ENCODE results near the gene TRA2A.

GRCh38 chr7:23470330-23471105, 61.3 kb downstream of the TRA2A start, which contains the start of gene IGF2BP3:
- TF ChIP-seq POLR2A (IDR thresholded peaks at IDR 0.05) (no peak), CTCF (IDR thresholded peaks at IDR 0.05) (no peak)

Measured in testis (tissue), 2 donors.